OCI-LY7 (cell line): Measurements from ENCODE around the gene FADS3.

Experiments
- CTCF ChIP-seq: fragments of 200-600 bp; sonication (generic); conservative IDR thresholded peaks from 2 replicates; pipeline ENCODE4 v1.5.1; 2014; ENCODE audit warnings: mild to moderate bottlenecking, antibody characterized with exemption, low read length, moderate library complexity, mixed read lengths
- EZH2phosphoT487 ChIP-seq: fragments of 200-600 bp; sonication (generic); IDR thresholded peaks from 2 replicates; pipeline ENCODE4 v1.6.1; 2018; ENCODE audit warnings: low read depth, borderline replicate concordance, mild to moderate bottlenecking, mixed run types, antibody characterized with exemption, low read length, moderate library complexity, mixed read lengths

DNA sequence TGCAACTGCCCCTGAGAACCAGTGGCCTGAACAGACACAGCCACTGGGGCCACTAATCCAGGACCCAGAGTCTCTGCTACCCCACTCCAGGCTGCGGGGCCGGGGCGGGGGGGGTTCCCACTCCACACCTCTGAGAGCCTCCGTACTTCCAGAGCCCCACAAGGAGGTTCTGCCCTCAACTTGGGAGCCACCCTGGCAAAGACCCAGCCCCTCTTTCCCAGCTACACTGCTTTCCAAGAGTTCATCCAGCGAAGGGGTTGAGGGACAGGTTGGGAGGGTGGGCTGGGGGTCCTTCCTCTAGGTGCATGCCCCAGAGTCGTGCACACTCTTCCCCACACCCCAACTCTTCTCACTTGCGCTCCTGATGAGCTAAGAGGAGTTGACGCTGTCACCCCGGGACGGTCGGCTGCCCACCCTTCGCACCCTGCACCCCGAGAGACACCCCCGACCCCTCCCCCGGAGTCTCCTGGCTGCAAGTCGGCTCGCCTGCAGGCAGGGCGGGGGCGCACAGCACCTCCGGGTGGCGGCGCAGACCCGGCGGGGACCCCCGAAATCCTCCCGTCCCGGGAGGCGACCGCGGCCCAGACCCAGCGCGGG, 25.5 kb upstream of the FADS3 start:
- no peak for TF ChIP-seq CTCF
- no peak for TF ChIP-seq EZH2phosphoT487
